HG02840 (cell line): Measurements from ENCODE around the gene TMX3.

Experiments used
- ATAC-seq: cut with Tn5 transposase; IDR thresholded peaks from one replicate; pipeline ENCODE4 v1.9.1; 2021; ENCODE audit warnings: mild to moderate bottlenecking, moderate library complexity, moderate number of reproducible peaks; ENCODE audit not compliant: unreplicated experiment, low FRiP score

TMX3 gene

GRCh38 chr18:68627812-68628211, 87.1 kb downstream of the TMX3 start:
- no peak for ATAC-seq
